Astrocyte of the cerebellum (primary cell): ENCODE data around the gene TMEM117.

ENCODE experiments used
- DNase-seq: peaks from one replicate; pipeline ENCODE4 v3.0.0-alpha.2; 2011; ENCODE audit warnings: low read depth
- H3K4me3 ChIP-seq: 2 replicates; pipeline ENCODE4 v1.5.1; 2011; ENCODE audit warnings: mild to moderate bottlenecking, low read depth, low read length, moderate library complexity
- in situ Hi-C: cut with HindIII; loops from 2 replicates; pipeline ENCODE4 v1.10.0; 2017; ENCODE audit warnings: low sequenced_read_pairs
- TF ChIP-seq, protein P1 (sequence below): IDR thresholded peaks from 2 replicates; pipeline ENCODE4 v1.5.1; 2012; ENCODE audit warnings: low read length, low read depth, moderate library complexity, mild to moderate bottlenecking; ENCODE audit errors: missing control alignments

TMEM117 gene

DNA sequence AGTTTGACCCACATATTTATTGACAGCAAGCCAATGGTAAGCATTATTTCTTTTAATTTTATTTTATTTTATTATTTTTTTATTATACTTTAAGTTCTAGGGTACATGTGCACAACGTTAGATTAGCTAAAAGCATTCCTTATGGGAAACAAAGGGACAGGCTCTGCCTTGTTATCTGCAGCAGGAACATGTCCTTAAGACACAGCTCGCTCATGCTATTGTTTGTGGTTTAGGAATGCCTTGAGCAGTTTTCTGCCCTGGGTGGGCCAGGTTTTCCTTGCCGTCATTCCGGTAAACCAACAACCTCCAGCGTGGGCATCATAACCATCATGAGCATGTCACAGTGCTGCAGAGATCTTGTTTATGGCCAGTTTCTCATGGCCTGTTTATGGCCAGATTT lies 370.2 kb downstream of the TMEM117 start:
- H3K4me3 ChIP-seq: no peak overlapping the region
- TF ChIP-seq, protein P1, sequence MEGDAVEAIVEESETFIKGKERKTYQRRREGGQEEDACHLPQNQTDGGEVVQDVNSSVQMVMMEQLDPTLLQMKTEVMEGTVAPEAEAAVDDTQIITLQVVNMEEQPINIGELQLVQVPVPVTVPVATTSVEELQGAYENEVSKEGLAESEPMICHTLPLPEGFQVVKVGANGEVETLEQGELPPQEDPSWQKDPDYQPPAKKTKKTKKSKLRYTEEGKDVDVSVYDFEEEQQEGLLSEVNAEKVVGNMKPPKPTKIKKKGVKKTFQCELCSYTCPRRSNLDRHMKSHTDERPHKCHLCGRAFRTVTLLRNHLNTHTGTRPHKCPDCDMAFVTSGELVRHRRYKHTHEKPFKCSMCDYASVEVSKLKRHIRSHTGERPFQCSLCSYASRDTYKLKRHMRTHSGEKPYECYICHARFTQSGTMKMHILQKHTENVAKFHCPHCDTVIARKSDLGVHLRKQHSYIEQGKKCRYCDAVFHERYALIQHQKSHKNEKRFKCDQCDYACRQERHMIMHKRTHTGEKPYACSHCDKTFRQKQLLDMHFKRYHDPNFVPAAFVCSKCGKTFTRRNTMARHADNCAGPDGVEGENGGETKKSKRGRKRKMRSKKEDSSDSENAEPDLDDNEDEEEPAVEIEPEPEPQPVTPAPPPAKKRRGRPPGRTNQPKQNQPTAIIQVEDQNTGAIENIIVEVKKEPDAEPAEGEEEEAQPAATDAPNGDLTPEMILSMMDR: no peak
- in situ Hi-C loops: no loop called here
- DNase-seq: no peak

DNA sequence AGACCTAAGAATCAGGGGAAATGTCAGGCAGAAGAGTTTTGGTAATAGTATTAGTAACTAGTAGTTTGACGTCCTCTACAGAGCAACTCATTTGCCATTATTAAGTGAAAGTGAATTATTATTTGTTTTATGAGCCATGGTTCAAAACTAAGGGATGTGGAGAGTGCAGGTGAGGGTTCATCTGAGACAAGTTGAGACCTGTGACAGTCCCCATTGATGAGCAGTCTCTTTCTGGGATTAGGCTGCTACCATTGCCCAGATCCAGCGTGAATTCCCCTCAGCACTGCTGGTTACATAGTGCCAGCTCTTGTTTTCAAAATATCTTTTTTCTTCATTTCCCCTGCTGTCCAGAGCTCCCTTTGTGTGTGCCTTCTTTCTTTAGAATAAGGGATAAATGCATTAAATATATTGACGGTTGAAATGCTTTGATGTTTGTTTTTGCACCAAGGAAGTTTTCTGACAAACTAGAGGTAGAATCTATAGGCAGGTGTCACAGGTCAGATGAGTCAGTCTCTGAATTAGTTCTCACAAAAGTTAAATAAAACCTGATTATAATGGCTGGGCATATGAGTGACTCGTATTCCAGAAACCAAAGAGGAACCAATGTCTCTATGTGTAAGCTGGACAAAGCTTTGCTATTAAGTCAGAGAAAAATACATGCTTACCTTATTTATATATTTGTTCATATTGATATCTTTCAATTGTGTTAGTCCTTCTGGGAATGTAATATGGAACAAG lies 381.4 kb downstream of the TMEM117 start:
- TF ChIP-seq, protein P1: no peak
- H3K4me3 ChIP-seq: no peak overlapping the region
- DNase-seq: no peak
- in situ Hi-C loops: no loop called here

DNA sequence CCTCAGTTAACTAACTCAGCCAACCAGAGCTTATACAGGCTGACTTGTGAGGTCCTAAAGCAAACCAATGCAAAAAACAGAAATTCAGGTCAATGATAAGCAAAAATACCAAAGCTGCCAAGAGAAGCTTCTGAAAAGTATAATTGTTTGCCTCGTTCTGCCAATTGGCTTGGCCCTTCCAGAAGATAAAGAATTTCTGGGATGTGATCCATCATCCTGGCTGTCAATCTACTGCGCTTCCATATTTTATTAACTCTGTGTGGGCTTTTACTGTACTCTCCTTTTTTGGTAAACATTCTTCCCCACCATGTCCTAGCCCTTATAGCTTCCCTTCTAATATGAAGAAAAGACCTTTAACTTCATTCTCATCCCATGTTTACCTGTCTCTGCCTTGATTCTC lies 387.9 kb downstream of the TMEM117 start:
- no peak overlapping the region for H3K4me3 ChIP-seq
- TF ChIP-seq, protein P1: no peak
- DNase-seq: no peak
- in situ Hi-C loops: no loop called here

DNA sequence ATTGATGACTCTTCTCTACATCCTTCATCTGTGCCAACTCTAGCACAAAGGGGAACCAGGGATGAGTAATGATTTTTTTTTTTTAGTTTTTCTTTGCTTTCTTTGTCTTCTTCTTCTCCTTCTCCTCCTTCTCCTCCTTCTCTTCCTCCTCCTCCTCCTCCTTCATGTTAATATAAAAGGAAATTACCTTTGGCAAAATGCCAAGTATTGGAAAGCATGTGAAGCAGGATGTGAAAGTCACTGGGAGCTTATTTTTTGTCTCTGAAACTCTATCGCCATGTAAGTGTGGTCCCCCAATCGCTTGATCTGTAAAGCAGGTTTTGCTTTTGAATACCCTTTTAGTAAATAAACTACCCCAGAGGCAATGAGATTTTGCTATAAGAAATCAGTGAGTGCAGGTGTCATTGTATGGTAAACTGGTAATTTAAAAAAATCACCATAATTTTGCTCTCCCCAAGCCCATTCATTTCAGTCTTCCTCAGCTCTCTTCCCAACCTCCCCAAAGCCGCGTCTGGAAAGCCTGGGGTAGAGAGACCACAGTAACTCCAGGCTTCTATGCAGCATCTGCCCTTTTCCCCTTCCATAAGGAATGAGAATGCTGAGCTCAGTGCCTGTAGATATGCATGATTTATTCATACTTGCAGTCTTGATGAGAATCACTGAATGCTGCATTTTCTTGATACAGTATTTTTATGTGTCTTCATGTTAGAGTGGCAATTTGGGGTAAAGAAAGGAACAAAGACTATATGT lies 388.7 kb downstream of the TMEM117 start:
- no peak for DNase-seq
- TF ChIP-seq, protein P1: no peak
- no peak overlapping the region for H3K4me3 ChIP-seq
- in situ Hi-C loops: no loop called here

DNA sequence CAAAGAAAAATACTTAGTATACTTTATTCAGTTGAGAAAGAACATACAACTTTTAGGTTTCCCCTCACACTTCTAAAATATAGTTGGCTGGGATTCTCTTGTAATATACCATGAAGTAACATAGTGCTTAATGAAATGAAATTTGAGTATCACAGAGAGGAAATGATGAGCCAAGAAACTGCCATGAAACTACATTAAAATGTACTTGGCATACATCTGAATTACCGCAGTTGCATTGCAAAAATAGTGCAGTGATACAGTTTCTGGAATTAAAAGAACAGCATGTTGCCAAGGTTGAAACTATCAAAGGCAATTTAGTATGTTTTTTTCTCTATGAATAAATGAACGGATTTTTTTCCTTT lies 389.2 kb downstream of the TMEM117 start:
- in situ Hi-C loops: no loop called here
- no peak for DNase-seq
- H3K4me3 ChIP-seq: no peak overlapping the region
- TF ChIP-seq, protein P1: no peak

DNA sequence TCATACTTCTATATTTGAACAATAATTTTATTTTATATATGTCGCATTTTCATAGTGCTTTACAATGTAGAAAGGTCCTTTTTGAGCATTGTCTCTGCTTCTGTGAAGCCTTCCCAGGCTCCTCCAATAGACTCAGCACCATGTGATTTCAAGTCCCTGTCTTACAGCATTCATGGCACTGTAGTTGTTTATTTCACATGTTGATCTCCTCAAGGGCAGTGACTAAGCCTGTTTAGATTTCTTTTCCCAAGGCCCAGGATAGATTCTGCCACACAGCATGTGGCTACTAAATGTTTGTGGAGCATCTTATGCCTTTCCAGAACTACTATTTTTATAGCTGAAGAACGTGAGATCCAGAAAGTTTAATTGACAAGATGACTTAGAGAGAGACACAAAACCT lies 391.7 kb downstream of the TMEM117 start:
- in situ Hi-C loops: no loop called here
- no peak overlapping the region for H3K4me3 ChIP-seq
- no peak for DNase-seq
- TF ChIP-seq, protein P1: no peak
